MM.1S (cell line): ENCODE measurements around the gene FBXL17.
"Not testable (repeated sequence)": the region's sequence is repeated elsewhere in the genome, so short reads cannot be mapped to it uniquely, and the experiment has no call there.

Experiments
- CTCF ChIP-seq: fragments of 300-600 bp; sonication (generic); IDR thresholded peaks from 2 replicates; pipeline ENCODE4 v1.5.1; 2016; ENCODE audit warnings: antibody characterized with exemption, low read length, mixed read lengths
- EZH2 ChIP-seq: fragments of 300-600 bp; sonication (generic); optimal IDR thresholded peaks from 2 replicates; pipeline ENCODE3; 2017; ENCODE audit warnings: low read depth, mild to moderate bottlenecking, antibody characterized with exemption, low read length, mixed read lengths
- EZH2phosphoT487 ChIP-seq: fragments of 300-600 bp; sonication (generic); IDR thresholded peaks from 2 replicates; pipeline ENCODE4 v1.6.1; 2018; ENCODE audit warnings: antibody characterized with exemption, low read length

DNA sequence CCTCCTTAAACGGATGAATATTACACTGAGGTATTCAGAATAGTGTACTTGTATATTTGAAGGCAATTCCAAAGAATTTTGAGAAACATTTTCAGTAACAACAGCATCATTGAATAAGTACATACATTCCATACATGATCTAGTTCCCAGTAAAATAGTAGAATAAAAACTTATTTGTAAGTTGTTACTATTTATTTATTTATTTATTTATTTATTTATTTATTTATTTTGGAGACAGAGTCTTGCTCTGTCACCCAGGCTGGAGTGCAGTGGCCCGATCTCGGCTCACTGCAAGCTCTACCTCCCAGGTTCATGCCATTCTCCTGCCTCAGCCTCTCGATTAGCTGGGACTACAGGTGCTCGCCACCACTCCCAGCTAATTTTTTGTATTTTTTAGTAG, 14.9 kb upstream of the FBXL17 start:
- TF ChIP-seq CTCF, EZH2, EZH2phosphoT487: not testable (repeated sequence)
